Activated gamma-delta T cell (primary cell): ENCODE data around the gene ASPG.

ENCODE experiments used
- DNase-seq: peaks from one replicate; lab custom pipeline; 2025; lab: John Stamatoyannopoulos, UW

ASPG gene

GRCh38 chr14:104093366-104094055 lies 8.0 kb downstream of the ASPG start:
- DNase-seq, result no peak

GRCh38 chr14:104094056-104094708 lies 8.7 kb downstream of the ASPG start:
- no peak for DNase-seq

- DNase-seq, result peak; percentile 47
Measured at GRCh38 chr14:104094709-104095425, 9.4 kb downstream of the ASPG start.

DNA sequence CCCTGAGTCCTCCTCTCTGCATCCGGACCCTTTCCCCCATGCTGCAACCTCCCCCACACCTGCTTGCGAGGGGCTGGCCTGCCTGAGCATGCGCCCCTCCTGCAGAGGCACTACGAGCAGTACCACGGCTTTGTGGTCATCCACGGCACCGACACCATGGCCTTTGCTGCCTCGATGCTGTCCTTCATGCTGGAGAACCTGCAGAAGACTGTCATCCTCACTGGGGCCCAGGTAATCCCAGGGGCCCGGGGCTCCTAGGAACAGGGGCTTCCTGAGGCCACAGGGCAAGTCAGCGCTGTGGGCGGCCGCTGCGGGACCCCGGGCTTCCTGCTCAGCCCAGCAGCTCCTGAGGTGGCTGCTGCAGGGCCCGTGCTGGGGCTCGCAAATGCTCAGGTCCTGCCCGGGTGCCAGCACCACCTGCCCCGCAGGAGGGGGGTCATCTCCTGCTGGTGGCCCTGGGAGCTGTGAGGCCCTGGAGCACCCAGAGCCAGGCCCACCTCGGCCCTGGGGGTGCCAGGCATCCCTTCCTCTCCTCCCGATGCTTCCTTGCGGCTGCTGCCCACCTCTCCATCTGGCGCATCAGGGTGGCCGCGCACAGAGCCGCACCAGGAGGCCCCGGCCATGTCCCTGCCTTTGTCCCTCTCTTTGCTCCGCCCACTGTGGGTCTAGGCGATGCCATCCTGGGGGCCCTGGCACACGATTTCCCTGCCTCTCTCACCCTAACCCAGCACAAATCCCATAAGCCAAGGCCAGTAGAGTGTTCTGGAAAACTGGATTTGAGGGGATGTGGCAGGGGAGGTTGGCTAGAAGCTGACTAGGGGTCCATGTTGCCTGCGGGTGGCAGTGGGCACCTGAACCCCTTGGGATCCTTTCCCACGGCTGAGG lies 10.2 kb downstream of the ASPG start:
- DNase-seq, result no peak

DNA sequence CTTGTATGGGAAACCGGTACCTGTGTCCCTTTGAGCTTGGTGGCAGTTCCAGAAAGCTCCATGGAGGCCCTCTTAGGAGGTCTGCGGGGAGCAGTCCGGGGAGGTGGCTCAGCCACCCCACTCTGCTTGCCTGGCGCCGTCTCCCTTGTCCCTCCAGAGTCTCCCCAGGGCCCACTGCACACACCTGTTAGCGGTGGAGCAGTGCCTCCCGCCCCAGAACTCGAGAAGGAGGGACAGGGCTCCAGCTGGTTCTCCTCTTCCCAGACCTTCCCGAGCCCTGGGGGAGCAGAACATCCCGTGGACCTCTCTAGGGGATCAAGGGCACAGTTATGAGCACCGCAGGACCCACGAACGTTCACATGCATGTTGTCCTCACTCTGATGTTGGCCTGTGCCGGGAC lies 10.8 kb downstream of the ASPG start:
- DNase-seq, result no peak

- no peak for DNase-seq
Measured at GRCh38 chr14:104096751-104097700, 11.5 kb downstream of the ASPG start.

DNA sequence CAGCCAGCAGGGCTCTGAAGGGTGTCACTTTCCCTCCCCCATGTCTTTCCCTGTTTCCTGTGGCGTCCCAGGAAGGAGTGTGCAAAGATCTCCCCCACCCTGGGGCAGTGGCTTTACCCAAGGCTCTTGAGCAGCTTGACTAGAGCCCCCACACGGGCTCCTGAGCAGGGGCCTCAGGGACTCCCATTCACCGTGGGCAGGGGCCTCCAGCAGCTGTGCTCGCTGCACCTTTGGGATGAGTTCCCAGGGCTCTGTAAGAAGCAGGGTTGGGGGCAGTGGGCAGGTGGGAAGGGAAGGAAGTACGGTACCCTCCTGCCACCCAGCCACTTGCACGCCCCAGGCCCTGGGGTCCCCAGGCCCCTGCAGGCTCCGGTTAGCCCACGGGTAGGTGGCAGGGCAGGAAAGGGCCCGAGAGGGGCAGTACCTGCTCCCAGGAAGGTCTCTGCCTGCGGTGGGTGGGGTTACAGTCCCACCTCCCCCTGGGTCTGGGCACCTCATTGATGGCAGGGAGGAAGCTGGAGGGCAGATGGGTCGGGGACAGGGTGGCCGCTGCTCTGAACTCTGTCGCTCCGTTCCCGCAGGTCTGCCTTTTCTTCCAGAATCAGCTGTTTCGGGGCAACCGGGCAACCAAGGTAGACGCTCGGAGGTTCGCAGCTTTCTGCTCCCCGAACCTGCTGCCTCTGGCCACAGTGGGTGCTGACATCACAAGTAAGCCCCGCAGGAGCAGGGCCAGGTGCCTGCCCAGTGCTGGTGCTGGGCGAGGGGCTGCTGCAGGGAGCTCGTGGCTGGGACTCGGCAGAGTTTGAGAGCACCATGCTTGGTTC lies 13.0 kb downstream of the ASPG start:
- DNase-seq, result no peak

DNA sequence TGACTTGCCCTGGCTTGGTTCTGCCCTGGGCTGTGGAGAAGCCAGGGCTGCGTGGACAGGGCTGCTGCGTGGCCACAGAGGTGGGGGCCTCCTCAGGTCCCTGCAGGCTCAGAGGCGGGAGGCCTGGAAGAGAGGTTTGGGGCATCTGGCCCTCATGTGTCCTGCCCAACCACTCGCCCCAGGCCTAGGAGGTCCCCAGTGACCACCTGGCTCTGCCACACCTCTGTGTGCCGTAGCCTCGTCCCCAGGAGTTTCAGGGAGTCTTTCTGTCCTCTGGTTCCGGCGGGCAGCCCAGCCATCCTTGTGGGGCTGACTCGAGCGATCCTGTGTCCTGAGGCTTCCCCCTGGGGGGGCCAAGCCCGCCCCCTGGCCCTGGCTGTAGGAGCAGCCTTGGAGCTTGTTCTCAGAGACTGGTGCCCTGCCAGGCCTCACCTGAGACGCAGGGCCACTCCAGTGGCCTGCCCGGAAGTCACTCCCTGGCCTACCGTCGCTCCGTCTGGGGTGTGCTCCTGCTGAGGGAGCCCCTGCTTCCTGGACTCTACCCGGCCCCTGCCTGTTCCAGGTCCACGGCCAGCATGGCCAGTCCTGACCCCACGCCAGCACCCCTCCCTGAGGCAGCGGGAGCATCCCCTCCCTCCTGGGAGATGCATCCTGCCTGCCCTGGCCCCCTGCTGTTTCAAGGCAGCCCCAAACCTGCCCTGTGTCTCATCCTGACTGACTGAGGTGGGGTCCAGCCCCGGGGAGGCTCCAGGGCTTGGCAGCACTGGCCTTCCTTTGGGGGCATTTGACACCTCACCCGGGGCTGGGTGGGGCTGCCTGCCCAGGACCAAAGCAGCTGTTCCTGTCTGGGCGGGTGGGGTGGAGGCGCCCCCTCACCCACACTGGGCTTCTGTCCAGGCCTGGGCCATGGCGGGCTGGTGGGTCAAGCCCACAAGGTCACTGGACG lies 13.9 kb downstream of the ASPG start:
- DNase-seq, result no peak

GRCh38 chr14:104100171-104101085 lies 14.9 kb downstream of the ASPG start:
- no peak for DNase-seq

GRCh38 chr14:104101086-104101621 lies 15.7 kb downstream of the ASPG start:
- no peak for DNase-seq

DNA sequence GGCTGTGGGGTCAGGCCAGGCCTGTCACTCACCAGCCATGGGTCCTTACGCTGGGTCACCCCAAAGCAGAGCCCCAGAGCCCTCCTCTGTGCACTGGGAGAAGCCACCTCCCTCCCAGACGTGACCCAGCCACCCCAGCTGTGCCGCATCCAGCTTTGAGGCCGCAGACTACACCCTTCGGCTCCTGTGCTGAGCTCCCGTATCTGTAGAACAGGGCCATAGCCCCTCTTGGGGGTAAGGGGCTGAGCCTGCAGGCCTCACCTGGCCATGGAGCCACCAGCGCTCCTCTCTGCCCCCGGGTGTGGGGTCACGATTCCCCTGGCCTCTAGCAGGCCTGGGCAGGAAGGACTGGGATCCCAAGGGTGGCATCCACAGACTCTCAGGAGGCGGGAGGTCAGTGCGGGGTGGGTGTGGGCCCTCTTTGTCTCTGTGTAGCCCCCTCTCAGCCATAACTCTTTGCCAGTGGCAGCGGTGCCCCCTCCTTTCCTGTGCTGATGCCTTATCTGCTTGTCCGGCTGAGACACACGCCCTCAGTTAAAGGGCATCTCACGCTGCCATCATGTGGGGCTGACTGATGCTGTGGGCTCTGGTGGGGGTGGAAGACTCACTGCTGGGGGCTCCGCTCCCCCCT lies 16.3 kb downstream of the ASPG start:
- no peak for DNase-seq

GRCh38 chr14:104102282-104102914 lies 16.9 kb downstream of the ASPG start:
- DNase-seq, result no peak

GRCh38 chr14:104103061-104103445 lies 17.6 kb downstream of the ASPG start:
- no peak for DNase-seq

GRCh38 chr14:104103446-104104075 lies 18.1 kb downstream of the ASPG start:
- DNase-seq, result no peak

GRCh38 chr14:104104076-104104901 lies 18.8 kb downstream of the ASPG start:
- DNase-seq, result no peak
